ENCODE measurements around the gene CLSTN1. TPM values are rescaled to one million over a fixed set of nuclear protein-coding genes. Genes with fewer than 3 reads are reported as not detected.

The CLSTN1 gene
- total and polyA plus RNA-seq, 2 of the 8 experiments (the other 6 are each of a cell fraction or from before 2014, with no cell fraction given), result 34.2 to 97.4 TPM

DNA sequence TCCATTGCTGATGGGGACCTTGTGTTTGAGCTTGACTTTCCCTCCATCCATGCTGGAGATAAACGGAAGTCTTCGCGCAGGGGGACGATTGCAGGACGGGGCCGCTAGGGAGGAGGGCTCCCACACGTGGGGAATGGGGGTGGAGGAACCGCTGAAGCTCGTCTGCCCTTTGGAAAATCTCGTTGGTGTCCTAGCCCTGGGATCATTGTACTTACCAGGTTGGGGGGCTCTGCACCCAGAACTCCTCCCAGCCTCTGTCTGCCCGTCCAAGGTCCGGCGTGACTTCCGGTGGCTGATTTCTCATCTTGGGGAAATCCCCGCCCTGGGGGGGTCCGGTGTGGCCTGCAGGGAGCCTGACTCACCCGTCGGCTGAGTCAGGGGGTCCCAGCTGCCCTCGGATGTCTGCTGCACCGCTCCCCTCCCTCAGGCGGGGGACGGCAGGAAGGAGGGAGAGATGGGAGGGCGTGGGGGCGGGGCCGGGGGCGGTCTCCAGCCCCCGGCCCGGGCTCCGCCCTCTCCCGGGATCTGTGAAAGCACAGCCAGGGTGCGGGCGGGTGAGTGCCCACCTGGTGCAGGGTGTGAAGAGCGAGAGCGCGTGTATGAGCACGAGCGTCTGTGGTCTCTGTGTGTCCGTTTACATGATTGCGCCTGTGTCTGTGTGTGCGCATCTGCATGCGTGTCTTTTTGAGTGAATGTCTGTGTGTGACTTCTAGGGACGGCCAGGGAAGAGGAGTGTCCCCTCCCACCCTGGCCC, 136.5 kb downstream of the CLSTN1 start (continued):
- TF ChIP-seq TAF7 (optimal IDR thresholded peaks at IDR 0.05; ENCODE audit: borderline replicate concordance, low read depth, low read length), result no peak
- TF ChIP-seq, protein P1, sequence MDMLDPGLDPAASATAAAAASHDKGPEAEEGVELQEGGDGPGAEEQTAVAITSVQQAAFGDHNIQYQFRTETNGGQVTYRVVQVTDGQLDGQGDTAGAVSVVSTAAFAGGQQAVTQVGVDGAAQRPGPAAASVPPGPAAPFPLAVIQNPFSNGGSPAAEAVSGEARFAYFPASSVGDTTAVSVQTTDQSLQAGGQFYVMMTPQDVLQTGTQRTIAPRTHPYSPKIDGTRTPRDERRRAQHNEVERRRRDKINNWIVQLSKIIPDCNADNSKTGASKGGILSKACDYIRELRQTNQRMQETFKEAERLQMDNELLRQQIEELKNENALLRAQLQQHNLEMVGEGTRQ (IDR thresholded peaks at IDR 0.05; ENCODE audit: low read length), result no peak
- TF ChIP-seq, protein P2, sequence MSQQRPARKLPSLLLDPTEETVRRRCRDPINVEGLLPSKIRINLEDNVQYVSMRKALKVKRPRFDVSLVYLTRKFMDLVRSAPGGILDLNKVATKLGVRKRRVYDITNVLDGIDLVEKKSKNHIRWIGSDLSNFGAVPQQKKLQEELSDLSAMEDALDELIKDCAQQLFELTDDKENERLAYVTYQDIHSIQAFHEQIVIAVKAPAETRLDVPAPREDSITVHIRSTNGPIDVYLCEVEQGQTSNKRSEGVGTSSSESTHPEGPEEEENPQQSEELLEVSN (IDR thresholded peaks at IDR 0.05), result peak; percentile 58
- TF ChIP-seq POLR2AphosphoS5 (IDR thresholded peaks at IDR 0.05; ENCODE audit: low read depth, low read length), result 0 out of 2 replicates have a peak, but pooled peaks have one; percentile 26
- TF ChIP-seq, protein P3, sequence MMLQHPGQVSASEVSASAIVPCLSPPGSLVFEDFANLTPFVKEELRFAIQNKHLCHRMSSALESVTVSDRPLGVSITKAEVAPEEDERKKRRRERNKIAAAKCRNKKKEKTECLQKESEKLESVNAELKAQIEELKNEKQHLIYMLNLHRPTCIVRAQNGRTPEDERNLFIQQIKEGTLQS (IDR thresholded peaks at IDR 0.05; ENCODE audit: insufficient read depth, low read depth, low read length), result no peak
- TF ChIP-seq SIRT6 (IDR thresholded peaks at IDR 0.05; ENCODE audit: low read length), result no peak
- peak; percentile 63 for TF ChIP-seq PHF8 (conservative IDR thresholded peaks at IDR 0.05; ENCODE audit: low read depth, low read length)
- no peak for TF ChIP-seq SP2 (IDR thresholded peaks at IDR 0.05; ENCODE audit: low read length)
- no peak for TF ChIP-seq KDM5A (IDR thresholded peaks at IDR 0.05; ENCODE audit: low read length)
- TF ChIP-seq SP4 (IDR thresholded peaks at IDR 0.05; ENCODE audit: low read length), result 0 out of 2 replicates have a peak, but pooled peaks have one; percentile 31
- no peak for TF ChIP-seq CHD2 (IDR thresholded peaks at IDR 0.05; ENCODE audit: low read length)
- TF ChIP-seq RAD21 (IDR thresholded peaks at IDR 0.05 in 1 of 2, conservative IDR thresholded peaks at IDR 0.05 in 1 of 2; ENCODE audit: low read depth in 2 of 2, low read length in 2 of 2), result no peak
- peak in 1 of 2 experiments; percentile 53; a peak in 2 of 3 replicates for TF ChIP-seq POLR2A (IDR thresholded peaks at IDR 0.05; ENCODE audit: control extremely low read depth in 1 of 2, low read depth in 2 of 2, low read length in 2 of 2)
- TF ChIP-seq GTF2F1 (IDR thresholded peaks at IDR 0.05; ENCODE audit: borderline replicate concordance, low read depth, low read length), result no peak
- no peak for TF ChIP-seq EP300 (IDR thresholded peaks at IDR 0.05; ENCODE audit: borderline replicate concordance in 1 of 2, low read depth in 2 of 2, low read length in 2 of 2)
- no peak for TF ChIP-seq BCL11A (IDR thresholded peaks at IDR 0.05; ENCODE audit: low read depth in 2 of 2, low read length in 2 of 2)
- no peak for TF ChIP-seq TCF12 (IDR thresholded peaks at IDR 0.05; ENCODE audit: low read depth, low read length)
- TF ChIP-seq YY1 (IDR thresholded peaks at IDR 0.05; ENCODE audit: low read depth, low read length), result no peak
- no peak for TF ChIP-seq EZH2 (IDR thresholded peaks at IDR 0.05; ENCODE audit: low read depth, low read length, severe bottlenecking)
- no peak for TF ChIP-seq ASH2L (IDR thresholded peaks at IDR 0.05; ENCODE audit: low read length)
- TF ChIP-seq MAFK (IDR thresholded peaks at IDR 0.05; ENCODE audit: low read depth, low read length), result no peak

Data from H1 (cell line).